Choroid plexus epithelial cell (primary cell): Measurements from ENCODE around the gene TSPAN18.

Source experiments
- DNase-seq: peaks from one replicate; pipeline ENCODE4 v3.0.0-alpha.2; 2010; ENCODE audit warnings: low read depth
- H3K4me3 ChIP-seq: 2 replicates; pipeline ENCODE4 v1.5.1; 2011; ENCODE audit warnings: low read depth, mild to moderate bottlenecking, control low read depth, low read length, moderate library complexity
- CTCF ChIP-seq: conservative IDR thresholded peaks from 2 replicates; pipeline ENCODE4 v1.5.1; 2011; ENCODE audit warnings: low read depth, mild to moderate bottlenecking, control low read depth, inconsistent platforms, low read length, moderate library complexity

TSPAN18 gene

GRCh38 chr11:44936951-44937543 lies 210.3 kb downstream of the TSPAN18 start:
- H3K4me3 ChIP-seq = no peak overlapping the region
- TF ChIP-seq CTCF = no peak
- DNase-seq = no peak

DNA sequence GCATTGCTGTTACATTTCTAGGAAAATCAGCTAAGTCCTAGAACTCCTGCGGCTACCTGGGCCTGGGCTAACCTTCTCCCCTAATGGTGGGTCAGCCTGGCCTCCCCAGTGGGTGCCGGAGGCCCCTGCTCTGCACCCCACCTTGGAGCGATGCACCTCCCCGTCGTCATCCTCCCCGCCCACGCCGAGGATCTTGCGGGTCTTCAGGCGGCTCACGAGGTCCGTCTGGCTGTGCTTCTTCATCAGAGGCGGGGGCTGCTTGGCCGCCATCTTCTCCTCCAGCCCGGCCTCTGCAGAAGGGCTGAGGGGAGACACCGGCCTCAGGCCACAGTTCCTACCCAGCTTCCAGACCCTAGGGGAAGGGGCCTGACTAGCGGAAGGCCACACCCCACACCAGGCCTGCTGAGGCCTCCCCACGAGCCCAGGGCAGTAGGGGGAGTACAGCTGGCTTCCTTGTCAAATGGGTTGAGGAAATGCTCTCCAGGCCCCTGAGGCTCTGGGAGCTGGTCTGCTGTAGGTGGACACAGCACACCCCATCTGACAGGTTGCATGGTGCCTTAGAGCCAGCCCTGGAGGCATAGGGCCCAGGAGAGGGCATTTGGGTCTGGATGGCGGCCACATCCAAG lies 211.4 kb downstream of the TSPAN18 start:
- TF ChIP-seq CTCF = no peak
- no peak overlapping the region for H3K4me3 ChIP-seq
- no peak for DNase-seq

- no peak for DNase-seq
- TF ChIP-seq CTCF = peak; percentile 40
- no peak overlapping the region for H3K4me3 ChIP-seq
These were observed 213.1 kb downstream of the TSPAN18 start for GRCh38 chr11:44939673-44940395.

GRCh38 chr11:44940404-44940803 lies 213.6 kb downstream of the TSPAN18 start:
- no peak overlapping the region for H3K4me3 ChIP-seq
- TF ChIP-seq CTCF = no peak
- DNase-seq = no peak

DNA sequence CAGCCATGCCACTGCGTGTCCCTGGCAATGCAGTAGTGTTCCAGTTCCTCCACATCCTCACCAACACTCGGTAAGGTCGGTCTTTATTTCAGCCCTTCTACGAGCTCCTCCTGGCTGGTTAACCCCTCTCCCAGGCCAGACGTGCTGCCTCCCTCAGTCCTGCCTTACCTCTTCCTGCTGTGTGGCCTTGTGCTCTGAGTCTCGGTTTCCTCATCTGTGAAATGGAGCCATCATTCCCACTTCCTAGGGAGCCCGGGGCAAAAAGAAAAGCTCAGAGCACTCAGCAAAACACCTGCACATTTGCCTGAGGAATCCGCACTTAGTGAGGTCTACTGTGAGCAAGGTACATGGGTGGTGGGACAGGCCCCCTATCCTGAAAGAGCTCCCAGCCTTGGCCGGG lies 214.1 kb downstream of the TSPAN18 start:
- no peak for DNase-seq
- H3K4me3 ChIP-seq = no peak overlapping the region
- no peak for TF ChIP-seq CTCF

- no peak for TF ChIP-seq CTCF
- H3K4me3 ChIP-seq = no peak overlapping the region
- no peak for DNase-seq
These were observed 214.7 kb downstream of the TSPAN18 start for GRCh38 chr11:44941259-44942021.
